Subcutaneous adipose tissue (tissue), 4 donors: ENCODE measurements around the gene EDN1. TPM values are rescaled to one million over a fixed set of nuclear protein-coding genes. Genes with fewer than 3 reads are reported as not detected.

Experiments
- CTCF ChIP-seq: fragments of 450-650 bp; IDR thresholded peaks from one replicate; pipeline ENCODE4 v1.5.1; 2016; ENCODE audit warnings: low read depth, mild to moderate bottlenecking, control low read depth, antibody characterized with exemption, moderate library complexity
- total RNA-seq, 4 donors: library from RNA; depleted of rRNA; stranded (reverse); fragments of >200 nt; gene quantifications; one replicate each; pipeline ENCODE4 v1.1.0, GENCODE V29; 2016

Gene EDN1
- total RNA-seq, 4 donors from 2014 or later: 7.7 to 23.4 (median 14.4) TPM

- TF ChIP-seq CTCF: no peak
These were observed 14.3 kb downstream of the EDN1 start for GRCh38 chr6:12304487-12304886.

- TF ChIP-seq CTCF: no peak
These were observed 18.9 kb downstream of the EDN1 start for GRCh38 chr6:12309070-12309469.

GRCh38 chr6:12311106-12311505, 20.9 kb downstream of the EDN1 start:
- no peak for TF ChIP-seq CTCF

GRCh38 chr6:12312736-12313135, 22.6 kb downstream of the EDN1 start:
- no peak for TF ChIP-seq CTCF

GRCh38 chr6:12313306-12313991, 23.3 kb downstream of the EDN1 start:
- no peak for TF ChIP-seq CTCF

- no peak for TF ChIP-seq CTCF
These were observed 23.9 kb downstream of the EDN1 start for GRCh38 chr6:12313992-12314589.

GRCh38 chr6:12314751-12315150, 24.6 kb downstream of the EDN1 start:
- TF ChIP-seq CTCF: no peak
